K562 (cell line): Measurements from ENCODE around the gene C3orf52. TPM values are rescaled to one million over a fixed set of nuclear protein-coding genes. Genes with fewer than 3 reads are reported as not detected.

Experiments used
- CTBP1 ChIP-seq: fragments of 450-650 bp; IDR thresholded peaks from 2 replicates; pipeline ENCODE4 v1.6.1; 2016; ENCODE audit warnings: borderline replicate concordance
- CXXC5 ChIP-seq: fragments of 250-450 bp; sonication (Bioruptor Pico); IDR thresholded peaks from 2 replicates; pipeline ENCODE4 v1.8.0; 2022; ENCODE audit warnings: inconsistent platforms, mild to moderate bottlenecking, moderate library complexity
- E2F5 ChIP-seq: sonication (generic); formaldehyde crosslinking; IDR thresholded peaks from 2 replicates; pipeline ENCODE4 v1.8.0; 2022; ENCODE audit warnings: mild to moderate bottlenecking, missing genetic modification reagents
- E2F6 ChIP-seq, 2 experiments: IDR thresholded peaks; 2 replicates each; pipeline ENCODE4 v1.6.1; 2011; ENCODE audit warnings: borderline replicate concordance in 1 of 2, control low read depth in 1 of 2, low read depth in 1 of 2, low read length in 1 of 2, mild to moderate bottlenecking in 1 of 2, mixed read lengths in 1 of 2, moderate library complexity in 1 of 2; ENCODE audit not compliant: insufficient read depth in 1 of 2, insufficient read length in 1 of 2, poor library complexity in 1 of 2, severe bottlenecking in 1 of 2; ENCODE audit errors: extremely low read depth in 1 of 2
- EP300 ChIP-seq: IDR thresholded peaks from 2 replicates; pipeline ENCODE4 v1.6.1; 2012; ENCODE audit warnings: low read length, improper control_type of control experiment
- FOSL1 ChIP-seq: fragments of 200-800 bp; sonication (Bioruptor generic); conservative IDR thresholded peaks from 2 replicates; pipeline ENCODE4 v1.6.1; 2016; ENCODE audit warnings: missing genetic modification characterization, missing compliant biosample characterization
- FOXA1 ChIP-seq: fragments of 450-650 bp; IDR thresholded peaks from 2 replicates; pipeline ENCODE4 v1.6.1; 2016; ENCODE audit warnings: mild to moderate bottlenecking, borderline replicate concordance
- FUS ChIP-seq: fragments of 200-400 bp; formaldehyde crosslinking; optimal IDR thresholded peaks from 2 replicates; pipeline ENCODE3; 2017; ENCODE audit warnings: low read depth, low read length
- HMGN3 ChIP-seq: IDR thresholded peaks from 2 replicates; pipeline ENCODE4 v1.6.1; 2011; ENCODE audit warnings: borderline replicate concordance, low read depth, mild to moderate bottlenecking, mixed read lengths, low read length; ENCODE audit not compliant: insufficient read length; ENCODE audit errors: extremely low read depth
- JUN ChIP-seq, 2 experiments: sonication (generic) in 1 of 2; formaldehyde crosslinking in 1 of 2; IDR thresholded peaks; 2 replicates each; pipeline versions ENCODE4 v1.6.1 to v1.8.0; 2012 to 2022; ENCODE audit warnings: borderline replicate concordance in 2 of 2, mild to moderate bottlenecking in 2 of 2, improper control_type of control experiment in 1 of 2, low read depth in 1 of 2, low read length in 1 of 2, missing genetic modification reagents in 1 of 2
- KAT2B ChIP-seq: IDR thresholded peaks from one replicate; pipeline ENCODE4 v1.6.1; 2012; ENCODE audit warnings: low read depth, mild to moderate bottlenecking, control low read depth, inconsistent platforms, low read length, moderate library complexity
- RNF219 ChIP-seq: fragments of 250-450 bp; sonication (Bioruptor Pico); IDR thresholded peaks from 2 replicates; pipeline ENCODE4 v1.5.0; 2022; ENCODE audit warnings: mild to moderate bottlenecking
- RUNX1 ChIP-seq: sonication (generic); IDR thresholded peaks from 2 replicates; pipeline ENCODE4 v1.6.1; 2016; ENCODE audit warnings: antibody characterized with exemption, low read depth
- STAT6 ChIP-seq: sonication (generic); formaldehyde crosslinking; IDR thresholded peaks from 2 replicates; pipeline ENCODE4 v1.8.1; 2023; ENCODE audit warnings: mild to moderate bottlenecking, missing genetic modification reagents
- ZNF140 ChIP-seq: fragments of 250-450 bp; sonication (Bioruptor Pico); IDR thresholded peaks from 2 replicates; pipeline ENCODE4 v1.8.0; 2021; ENCODE audit warnings: moderate library complexity, mild to moderate bottlenecking, inconsistent platforms
- polyA plus RNA-seq, 8 experiments: library from polyadenylated mRNA; depleted of rRNA in 4 of 8; stranded (reverse) in 5 of 8; unstranded in 3 of 8; fragments of >200 nt; fragmentation: Nextera tagmentation in 2 of 8; fragmentation: Illumina TruSeq in 1 of 8; extraction: Ambion mirVana in 2 of 8; extraction: Trizol in 1 of 8; gene quantifications; 2 replicates each; pipeline versions ENCODE4 v1.2.1 to v1.2.3, GENCODE V29; 2011 to 2014; ENCODE audit warnings: inconsistent platforms in 1 of 8, missing spikeins in 1 of 8
- total RNA-seq, 7 experiments: library from RNA; depleted of rRNA in 6 of 7; stranded (reverse); fragments of >200 nt in 6 of 7; fragmentation: Illumina TruSeq in 2 of 7; extraction: Trizol in 2 of 7; gene quantifications; 2 replicates each; pipeline versions ENCODE4 v1.2.1 to v1.2.3, GENCODE V29; 2011 to 2021; ENCODE audit warnings: low replicate concordance in 1 of 7

The C3orf52 gene
- total and polyA plus RNA-seq, 9 of the 15 experiments (the other 6 are each of a cell fraction or from before 2014, with no cell fraction given), result 2.8 to 6.1 (median 3.8) TPM

GRCh38 chr3:112086076-112086854 is at the start of gene C3orf52 (continued):
- TF ChIP-seq ZNF140, result no peak
- peak; percentile 63 for TF ChIP-seq CXXC5 (CRISPR knock-in tag)
- no peak for TF ChIP-seq FUS
- no peak for TF ChIP-seq HMGN3
- TF ChIP-seq KAT2B, result no peak
- no peak for TF ChIP-seq EP300
- TF ChIP-seq RUNX1, result no peak
- no peak for TF ChIP-seq RNF219 (CRISPR knock-in tag)
- TF ChIP-seq STAT6, result no peak
- TF ChIP-seq FOSL1, result no peak
- no peak for TF ChIP-seq FOXA1
- peak; percentile 86 to 91 for TF ChIP-seq E2F6 (IDR thresholded peaks at IDR 0.05; ENCODE audit: borderline replicate concordance in 1 of 2, extremely low read depth in 1 of 2, insufficient read depth in 1 of 2, insufficient read length in 1 of 2, low read depth in 1 of 2, low read length in 1 of 2, poor library complexity in 1 of 2, severe bottlenecking in 1 of 2)
- TF ChIP-seq CTBP1, result peak; percentile 57; the same call in 1 of the 2 replicates
- no peak for TF ChIP-seq JUN (IDR thresholded peaks at IDR 0.05; ENCODE audit: borderline replicate concordance, low read depth, low read length)
- TF ChIP-seq JUN (CRISPR knock-in tag; IDR thresholded peaks at IDR 0.05; ENCODE audit: borderline replicate concordance), result no peak
- TF ChIP-seq E2F5 (CRISPR knock-in tag), result no peak
